ENCODE measurements around the gene EPB41L2.
A peak's percentile ranks its signal among the peaks of the same experiment; 100 is the strongest.
"Not testable (repeated sequence)": the region's sequence is repeated elsewhere in the genome, so short reads cannot be mapped to it uniquely, and the experiment has no call there.

EPB41L2 gene

DNA sequence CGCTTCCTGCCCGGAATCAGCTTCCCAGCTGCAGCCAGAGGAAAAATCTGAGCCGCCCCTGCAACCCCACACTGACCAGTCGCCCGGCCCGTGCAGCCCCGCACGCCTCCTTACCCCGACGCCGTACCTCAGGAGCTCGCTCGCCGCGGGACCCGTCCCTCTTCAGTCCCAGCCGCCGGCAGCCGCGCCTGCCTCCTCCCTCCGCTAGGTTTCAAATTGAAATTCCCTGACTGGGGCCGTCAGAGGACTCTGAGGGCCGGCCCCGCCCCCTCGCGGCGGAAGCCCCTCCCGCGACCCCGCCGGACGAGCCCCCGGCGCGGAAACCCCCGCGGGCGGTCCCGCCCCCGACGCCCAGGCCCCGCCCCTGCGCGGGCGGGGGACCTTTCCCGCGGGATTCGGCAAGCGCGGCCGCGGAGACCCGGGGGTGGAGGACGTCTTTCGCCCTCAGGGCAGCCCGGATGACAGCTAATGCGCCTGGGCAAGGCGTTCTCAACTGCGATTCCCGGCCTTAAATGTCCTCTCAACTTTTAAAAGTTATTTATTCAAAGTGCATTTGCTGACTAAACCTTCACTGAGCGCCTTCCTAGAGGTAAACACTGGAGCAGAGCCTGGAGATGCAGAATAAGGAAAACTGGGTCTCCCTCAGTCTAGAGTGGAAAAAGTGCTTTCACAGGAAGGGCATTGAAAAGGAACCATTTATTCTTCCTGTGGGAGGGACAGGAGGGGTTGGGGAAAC, at the start of gene EPB41L2:
EPB41L2 (minus strand) TSS at position 218 of the 736 bp plus-strand sequence. CDS start 106,760 bp downstream, outside the sequence.
- peak; percentile 83 for DNase-seq

DNA sequence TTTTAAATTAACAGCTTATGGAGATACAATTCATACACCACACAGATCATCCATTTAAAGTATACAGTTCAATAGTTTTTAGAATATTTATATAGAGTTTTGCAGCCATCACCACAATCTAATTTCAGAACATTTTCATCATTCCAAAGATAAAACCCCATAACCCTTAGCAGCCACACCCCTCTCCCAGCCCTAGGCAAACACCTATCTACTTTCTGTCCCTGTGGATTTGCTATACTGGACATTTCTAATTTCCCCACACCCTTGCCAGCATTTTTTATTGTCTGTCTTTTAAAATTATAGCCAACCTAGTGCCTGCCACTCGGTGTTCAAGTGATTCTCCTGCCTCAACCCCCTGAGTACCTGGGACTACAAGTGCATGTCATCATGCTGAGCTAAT, 49.2 kb upstream of the EPB41L2 start:
- no peak for DNase-seq

DNA sequence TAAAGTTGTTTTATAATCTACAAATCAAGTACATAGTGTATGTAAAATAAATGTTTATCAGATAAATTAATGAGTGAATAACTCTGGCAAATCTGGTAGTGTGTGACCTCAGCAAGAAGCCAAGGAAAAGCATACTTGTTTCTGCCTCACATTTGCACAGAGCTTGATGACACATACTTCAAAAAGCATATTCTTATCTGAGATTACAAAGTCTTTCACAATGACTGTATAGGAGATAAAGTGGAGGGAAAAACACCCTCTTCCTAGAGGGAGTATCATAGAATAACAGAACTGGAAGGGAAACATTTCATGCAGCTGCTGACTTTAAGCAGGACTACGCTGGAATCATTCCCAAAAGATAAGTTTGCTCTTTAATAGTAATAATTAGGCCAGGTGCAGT, 44.1 kb upstream of the EPB41L2 start:
- peak; percentile 42 for DNase-seq

DNA sequence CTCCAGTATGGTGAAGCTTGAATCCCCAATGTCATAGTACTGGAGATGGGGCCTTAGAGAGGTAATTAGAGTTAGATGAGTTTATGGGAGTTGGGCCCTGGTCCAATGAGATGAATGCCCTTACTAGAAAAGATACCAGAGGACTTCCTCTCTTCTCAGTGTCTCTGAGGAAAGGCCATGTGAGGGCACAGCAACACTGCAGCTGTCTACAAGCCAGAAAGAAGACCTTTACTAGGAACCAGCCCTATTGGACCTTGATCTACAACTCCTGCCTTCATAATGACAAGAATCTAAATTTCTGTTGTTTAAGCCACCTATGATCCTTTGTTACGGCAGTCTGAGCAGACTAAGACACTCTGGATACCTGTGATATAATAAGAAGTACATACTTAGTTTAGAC, 40.9 kb upstream of the EPB41L2 start:
- DNase-seq: no peak

DNA sequence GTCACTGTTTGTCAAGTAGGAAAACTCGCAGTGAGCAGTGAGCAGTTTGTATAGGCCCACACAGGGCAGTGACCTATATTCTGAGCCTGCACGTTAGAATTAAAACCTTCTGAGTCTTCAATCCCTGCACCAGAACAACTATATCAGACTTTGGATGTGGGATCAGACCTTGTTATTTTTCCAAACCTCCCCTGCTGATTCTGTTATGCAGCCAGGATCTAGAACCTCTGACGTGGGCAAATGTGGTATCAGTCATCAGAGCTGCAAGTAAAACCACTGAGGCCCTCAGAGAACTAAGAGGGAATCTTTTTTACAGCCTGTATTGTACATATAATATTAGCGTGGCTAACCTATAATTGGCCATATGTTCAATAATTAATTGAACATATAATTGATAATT, 40.3 kb upstream of the EPB41L2 start:
- no peak for DNase-seq

DNA sequence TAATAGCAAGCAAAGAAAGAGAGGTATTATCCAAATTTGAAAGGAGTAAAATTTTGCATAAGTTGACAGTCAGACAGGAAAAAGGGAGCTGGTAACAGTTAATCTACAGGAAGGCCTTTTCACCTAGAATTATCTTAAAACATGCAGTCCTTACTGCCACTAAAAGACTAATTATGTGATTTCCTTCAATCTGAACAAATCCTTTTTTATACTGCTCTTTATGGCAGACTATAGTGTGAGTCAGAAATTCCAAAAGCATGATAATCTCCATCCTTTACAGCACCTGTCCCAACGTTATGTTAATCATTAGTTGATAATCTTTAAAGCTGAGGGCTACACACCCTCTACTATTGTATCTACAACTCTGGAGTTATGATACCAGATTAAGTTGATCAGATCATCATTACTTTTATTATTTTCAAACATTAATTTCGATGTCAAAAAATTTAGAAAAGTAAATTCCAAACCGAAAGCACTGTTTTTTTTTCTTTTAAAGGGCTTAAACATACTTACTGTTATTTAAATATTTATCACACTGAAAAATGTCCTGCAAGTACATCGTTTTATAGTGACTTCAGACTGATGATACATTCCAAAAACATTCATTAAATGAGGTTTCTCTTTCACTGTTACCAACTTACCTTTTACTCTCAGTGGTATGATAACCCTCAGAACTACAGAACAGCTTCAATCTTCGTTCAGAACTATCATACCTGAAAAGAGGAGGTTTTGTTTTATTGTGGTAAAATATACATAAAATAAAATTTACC, 39.1 kb upstream of the EPB41L2 start:
- peak; percentile 18 for DNase-seq

DNA sequence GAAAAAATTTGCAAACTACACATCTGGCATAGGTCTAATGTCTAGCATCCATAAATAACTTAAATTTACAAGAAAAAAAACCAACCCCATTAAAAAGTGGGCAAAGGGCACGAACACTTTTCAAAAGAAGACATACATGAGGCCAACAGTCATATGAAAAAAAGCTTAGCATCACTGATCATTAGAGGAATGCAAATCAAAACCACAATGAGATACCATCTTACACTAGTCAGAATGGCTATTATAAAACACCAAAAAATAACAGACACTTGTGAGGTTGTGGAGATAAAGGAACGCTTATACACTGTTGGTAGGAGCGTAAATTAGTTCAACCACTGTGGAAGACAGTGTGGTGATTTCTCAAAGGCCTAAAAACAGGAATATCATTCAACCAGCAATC, 33.7 kb upstream of the EPB41L2 start:
- DNase-seq: no peak

DNA sequence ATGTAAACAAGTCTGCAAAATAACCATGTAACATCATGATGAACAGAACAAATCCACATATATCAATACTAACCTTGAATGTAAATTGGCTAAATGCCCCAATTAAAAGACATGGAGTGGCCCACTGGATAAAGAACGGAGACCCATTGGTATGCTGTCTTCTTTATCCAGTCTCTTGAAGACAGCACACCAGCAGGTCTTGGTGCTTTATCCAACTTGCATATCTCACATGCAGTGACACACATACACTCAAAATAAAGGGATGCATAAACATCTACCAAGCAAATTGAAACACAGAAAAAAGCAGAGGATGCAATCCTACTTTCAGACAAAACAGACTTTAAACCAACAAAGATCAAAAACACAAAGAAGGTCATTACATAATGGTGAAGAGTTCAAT, 30.3 kb upstream of the EPB41L2 start:
- no peak for DNase-seq

DNA sequence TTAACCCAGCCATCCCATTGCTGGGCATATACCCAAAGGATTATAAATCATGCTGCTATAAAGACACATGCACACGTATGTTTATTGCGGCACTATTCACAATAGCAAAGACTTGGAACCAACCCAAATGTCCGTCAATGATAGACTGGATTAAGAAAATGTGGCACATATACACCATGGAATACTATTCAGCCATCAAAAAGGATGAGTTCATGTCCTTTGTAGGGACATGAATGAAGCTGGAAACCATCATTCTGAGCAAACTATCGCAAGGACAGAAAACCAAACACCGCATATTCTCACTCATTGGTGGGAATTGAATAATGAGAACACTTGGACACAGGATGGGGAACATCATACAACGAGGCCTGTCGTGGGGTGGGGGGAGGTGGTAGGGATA, 28.9 kb upstream of the EPB41L2 start:
- not testable (repeated sequence) for DNase-seq

DNA sequence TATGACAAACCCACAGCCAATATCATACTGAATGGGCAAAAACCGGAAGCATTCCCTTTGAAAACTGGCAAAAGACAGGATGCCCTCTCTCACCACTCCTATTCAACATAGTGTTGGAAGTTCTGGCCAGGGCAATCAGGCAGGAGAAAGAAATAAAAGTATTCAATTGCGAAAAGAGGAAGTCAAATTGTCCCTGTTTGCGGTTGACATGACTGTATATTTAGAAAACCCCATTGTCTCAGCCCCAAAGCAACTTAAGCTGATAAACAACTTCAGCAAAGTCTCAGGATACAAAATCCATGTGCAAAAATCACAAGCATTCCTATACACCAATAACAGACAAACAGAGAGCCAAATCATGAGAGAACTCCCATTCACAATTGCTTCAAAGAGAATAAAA, 27.3 kb upstream of the EPB41L2 start:
- not testable (repeated sequence) for DNase-seq

DNA sequence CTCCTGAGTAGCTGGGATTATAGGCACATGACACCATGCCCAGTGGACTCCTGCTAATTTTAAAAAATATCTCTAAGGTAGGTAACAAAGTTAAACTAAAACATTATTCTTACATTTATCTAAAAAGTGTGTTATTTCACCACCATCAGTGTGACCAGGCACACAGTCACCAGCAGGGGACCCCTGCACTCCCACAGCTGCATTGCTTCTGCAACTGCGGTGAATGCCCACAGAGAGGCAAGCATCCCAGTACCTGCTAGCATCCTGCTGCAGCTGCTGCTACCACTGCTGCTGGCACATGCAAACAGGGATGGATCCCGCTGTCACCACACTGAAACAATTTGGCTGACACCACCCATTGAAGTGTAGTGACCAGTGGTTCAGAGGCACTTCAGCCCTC, 21.9 kb upstream of the EPB41L2 start:
- DNase-seq: no peak

DNA sequence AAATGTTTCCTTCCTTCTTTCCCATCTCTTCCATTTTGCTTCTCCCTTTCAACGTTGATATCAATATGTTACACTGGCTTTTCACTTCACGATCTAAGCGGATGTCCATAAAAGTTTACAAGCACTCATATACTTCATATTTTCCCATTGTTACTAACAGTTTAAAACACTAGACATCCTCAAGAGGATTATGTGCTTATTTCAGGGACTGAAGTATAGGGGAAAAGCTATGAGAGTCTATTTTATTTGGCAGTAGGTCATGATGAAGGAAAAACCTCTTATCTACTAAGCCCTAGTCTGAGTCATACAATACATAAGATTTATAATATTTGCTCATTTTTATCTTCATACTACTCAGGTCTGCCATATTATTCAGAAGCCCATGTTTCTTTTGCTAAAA, 20.6 kb upstream of the EPB41L2 start:
- no peak for DNase-seq

DNA sequence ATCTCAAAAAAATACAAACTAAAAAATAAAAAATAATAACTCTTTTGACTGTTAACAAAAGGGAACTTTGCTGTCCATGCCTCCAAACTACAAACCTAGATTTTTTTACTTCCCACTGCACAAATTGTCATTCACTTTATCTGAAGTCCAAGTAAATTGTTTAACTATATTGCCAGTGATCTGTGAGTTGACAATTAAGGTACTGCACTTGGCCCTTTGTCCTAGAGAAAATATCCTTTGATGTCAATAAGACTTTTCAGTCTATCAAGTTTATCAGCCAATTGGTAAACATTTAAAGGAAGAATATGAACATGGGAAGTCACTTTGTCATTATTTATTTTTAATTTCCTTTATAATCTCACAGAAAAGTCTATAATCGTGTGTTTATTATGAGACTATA, 19.3 kb upstream of the EPB41L2 start:
- DNase-seq: no peak

DNA sequence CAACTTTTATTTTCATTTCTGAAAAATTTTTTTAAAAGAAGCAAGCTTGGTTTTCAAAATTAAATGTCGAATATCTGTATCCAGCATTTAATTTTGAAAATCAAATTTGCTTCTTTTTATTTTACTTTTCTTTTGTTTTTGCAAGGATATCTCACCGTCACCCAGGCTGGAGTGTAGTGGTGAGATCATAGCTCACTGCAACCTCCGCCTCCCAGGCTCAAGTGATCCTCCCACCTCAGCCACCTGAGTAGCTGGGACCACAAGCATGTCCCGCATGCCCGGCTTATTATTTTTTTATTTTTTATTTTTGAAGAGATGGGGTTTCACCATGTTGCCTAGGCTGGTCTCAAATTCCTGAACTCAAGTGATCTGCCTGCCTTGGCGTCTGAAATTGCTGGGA, 17.0 kb upstream of the EPB41L2 start:
- DNase-seq: no peak

DNA sequence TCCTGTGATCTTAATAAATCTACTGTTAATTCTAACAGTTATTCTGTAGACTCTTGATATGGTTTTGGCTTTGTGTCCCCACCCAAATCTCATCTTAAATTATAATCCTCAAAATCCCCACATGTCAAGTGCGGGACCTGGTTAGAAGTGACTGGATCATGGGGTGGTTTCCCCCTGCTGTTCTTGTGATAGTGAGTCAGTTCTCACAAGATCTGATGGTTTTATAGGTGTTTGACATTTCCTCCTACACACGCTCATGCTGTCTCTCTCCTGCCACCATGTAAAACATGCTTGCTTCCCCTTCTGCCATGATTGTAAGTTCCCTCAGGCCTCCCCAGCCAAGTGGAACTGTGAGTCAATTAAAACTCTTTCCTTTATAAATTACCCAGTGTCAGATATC, 10.5 kb upstream of the EPB41L2 start:
- DNase-seq: no peak

DNA sequence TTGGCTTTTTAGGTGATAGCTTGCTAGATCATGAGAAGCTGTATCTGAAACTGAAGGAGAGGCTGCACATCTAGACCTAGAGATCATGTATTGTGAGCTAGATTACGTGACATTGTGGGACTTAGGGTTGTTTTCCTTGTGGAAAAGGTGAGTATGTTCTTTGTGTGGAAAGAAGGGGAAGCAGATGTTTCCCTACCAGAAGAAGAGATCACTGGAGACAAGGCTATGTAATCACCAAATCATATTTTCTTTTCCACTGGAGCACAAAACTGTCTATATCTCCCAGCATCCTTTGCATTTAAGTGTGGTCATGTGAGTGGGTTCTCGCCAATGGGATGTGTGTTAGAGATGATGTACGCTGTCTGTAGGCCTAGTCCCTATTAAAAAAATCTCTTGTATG, 7.0 kb upstream of the EPB41L2 start:
- no peak for DNase-seq

DNA sequence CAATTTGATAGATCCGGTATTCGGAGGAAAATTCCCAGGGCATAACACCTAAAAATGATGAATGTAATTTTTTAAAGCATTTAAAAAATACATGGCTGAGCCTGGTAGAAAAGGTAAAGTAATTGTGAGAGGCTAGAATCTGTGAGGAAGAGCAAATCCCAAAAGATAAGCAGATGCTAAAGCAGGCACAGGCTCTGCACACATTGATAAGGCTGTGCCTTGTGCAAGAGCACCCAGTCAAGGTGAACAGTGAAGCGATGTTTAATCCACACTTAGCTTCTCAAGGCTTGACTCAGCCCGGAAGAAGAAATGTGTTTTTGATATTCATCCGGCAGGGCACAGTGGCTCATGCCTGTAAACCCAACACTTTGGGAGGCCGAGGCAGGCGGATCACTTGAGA, 5.1 kb upstream of the EPB41L2 start:
- no peak for DNase-seq

DNA sequence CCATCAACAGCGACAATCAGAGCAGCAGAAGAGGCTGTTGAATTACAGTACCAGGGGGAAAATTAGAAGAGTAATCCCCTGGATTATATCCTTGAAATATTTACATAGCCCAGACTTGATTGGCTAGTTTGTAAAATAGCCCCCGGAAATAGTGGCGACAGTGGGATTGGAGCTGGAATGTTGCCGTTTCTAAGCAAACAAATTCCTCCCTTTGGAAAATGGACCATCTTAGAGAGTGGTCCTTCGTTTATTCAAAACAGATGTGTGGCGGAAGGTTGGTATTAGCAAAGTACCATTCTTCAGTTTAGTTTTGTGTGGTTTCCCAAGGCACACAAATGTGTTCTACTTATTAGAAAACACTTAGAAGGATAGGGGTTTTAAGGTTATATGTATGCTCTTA, 4.5 kb upstream of the EPB41L2 start:
- DNase-seq: no peak

DNA sequence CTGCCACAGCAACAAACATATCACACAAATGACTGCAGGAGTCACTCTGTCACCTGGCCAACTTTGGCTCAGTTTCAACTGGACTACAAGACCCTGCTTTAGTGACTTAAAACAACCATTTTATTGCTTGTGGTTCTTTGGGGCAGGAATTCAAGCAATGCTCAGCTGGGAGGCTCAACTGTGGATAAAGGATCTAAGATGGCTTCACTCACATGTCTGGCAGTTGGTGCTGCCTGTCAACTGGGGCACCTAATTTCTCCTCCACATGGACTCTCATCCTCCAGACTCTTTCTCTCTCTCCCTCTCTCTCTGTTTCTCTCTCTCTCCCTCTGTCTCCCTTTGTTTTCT, 2.8 kb upstream of the EPB41L2 start:
- no peak for DNase-seq

DNA sequence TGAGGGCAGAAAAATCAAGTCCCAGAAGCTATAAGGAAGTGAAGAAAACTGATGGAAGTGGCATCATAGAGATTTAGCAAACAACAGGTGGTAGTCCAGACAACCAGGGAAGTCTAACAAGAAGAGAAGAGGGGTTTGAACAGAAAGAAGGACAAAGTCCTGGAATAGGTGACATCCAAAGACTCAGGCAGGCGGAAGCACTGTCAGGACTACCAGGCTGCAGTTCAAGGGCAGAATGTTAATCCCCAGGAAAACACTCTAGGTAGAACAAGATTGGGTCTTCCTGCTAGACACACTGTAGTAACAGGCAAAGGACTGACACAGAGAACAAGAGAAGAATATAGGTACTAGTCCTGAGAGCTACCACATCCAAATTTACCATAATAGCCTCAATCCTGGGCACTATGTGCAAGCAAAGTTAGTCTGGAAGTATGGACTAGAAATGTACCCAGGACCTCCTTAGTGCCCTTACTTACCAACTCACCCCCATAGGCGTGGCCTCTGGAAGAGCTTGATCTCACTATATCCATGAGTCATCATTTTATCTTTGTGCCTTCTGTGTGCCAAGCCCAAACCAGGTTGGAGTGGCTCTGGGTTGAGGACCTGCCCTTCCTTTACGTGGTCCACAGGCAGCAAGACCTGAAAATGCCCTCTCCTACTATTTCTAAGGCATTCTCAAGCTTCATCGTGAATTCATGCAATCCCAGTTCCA, 2.2 kb upstream of the EPB41L2 start:
- DNase-seq: no peak

DNA sequence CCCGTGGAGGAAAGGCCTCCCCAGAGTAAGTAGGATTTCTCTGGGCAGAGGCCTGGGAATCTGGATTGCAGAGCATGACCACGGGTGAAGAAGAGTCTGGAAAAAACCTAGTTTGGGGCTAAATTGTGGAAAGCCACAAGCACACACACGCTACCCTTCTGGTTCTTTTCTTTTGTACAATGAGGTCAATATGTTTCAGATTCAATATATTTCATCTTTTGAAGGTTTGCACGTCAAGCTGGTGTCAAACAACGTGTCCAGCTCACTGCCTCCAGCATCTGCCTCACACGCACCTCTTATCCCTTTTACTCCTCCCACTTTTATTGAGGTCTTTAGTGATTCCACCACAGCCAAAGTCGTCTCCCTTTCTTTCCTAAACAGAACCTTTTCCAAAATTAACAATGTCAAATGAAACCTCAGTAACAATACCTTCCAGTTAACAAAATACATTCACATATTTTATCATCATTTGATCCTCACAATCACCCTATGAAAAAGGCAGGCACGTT, 773 bp upstream of the EPB41L2 start:
- DNase-seq: no peak

DNA sequence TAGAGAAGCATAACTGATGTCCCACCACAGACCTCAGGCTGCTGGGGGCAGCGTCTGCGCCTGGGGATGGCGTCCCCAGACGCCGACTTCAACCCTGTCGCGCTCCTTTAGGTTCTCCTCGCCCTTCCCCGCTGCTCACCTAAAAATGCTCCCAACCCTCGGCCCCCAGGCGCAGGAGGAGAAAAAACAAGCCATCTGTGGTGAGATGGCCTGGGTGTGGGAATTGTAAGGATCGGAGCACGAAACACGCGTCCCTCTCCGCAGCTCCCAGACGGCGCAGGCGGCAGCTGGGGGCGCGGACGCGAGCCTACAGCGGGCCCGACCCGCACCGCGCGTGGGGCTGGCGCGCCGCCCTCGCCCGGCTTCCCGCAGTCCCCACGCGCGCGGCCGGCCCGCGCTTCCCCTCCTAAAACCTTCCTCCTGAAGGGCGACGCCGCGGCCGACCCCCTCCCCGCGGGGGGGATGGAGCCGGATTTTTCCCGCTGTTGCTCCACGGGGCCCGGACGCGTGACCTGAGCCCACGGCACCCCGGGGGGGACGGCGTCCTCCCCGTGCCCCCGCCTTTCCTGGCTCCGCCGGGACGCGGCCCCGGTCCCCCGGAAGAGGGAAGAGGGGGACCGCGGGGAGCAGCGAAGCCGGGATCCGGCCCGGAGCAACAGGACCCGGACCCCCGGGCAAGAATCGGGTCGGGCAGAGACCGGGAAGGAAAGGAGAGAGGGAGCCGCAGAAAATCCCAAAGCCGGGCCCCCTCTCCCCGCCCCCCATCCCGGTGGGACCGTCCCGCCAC, 611 bp downstream of the EPB41L2 start:
- peak; percentile 3 for DNase-seq

DNA sequence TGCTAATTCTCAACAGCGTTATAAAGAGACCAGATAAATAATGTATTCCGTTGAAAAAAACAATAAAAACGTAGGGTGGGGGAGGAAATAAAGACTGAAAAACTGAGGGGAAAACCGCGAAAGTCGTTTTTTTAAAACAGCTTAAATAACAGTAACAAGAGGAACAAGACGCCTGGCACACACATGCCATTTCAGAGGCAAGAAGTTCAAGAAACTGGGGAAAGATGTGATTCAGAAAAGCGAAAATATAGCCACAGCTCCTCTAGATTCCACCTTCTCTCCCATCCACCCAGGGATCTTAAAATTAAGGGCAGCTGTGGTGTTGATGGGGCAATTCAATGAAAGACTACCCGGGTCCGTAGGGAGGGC, 1.3 kb downstream of the EPB41L2 start:
- DNase-seq: peak; percentile 33

Data from HCEC 1CT (cell line).